ENCODE measurements around the gene TPPP.

- TF ChIP-seq CTCF (IDR thresholded peaks at IDR 0.05; ENCODE audit: low read length) (no peak), EZH2 (optimal IDR thresholded peaks at IDR 0.05; ENCODE audit: low read depth, low read length) (no peak)
Measured at GRCh38 chr5:634191-634590, 59.0 kb downstream of the TPPP start.
